HG03442 (cell line): ENCODE results near the gene BIRC7.
"Not testable (repeated sequence)": the region's sequence is repeated elsewhere in the genome, so short reads cannot be mapped to it uniquely, and the experiment has no call there.

Experiments
- ATAC-seq: cut with Tn5 transposase; IDR thresholded peaks from one replicate; pipeline ENCODE4 v1.9.1; 2021; ENCODE audit warnings: mild to moderate bottlenecking, moderate library complexity; ENCODE audit not compliant: unreplicated experiment

The BIRC7 gene

GRCh38 chr20:63246490-63247288, 11.0 kb downstream of the BIRC7 start:
- ATAC-seq = no peak

GRCh38 chr20:63247671-63248228, 12.0 kb downstream of the BIRC7 start:
- ATAC-seq = no peak

- no peak for ATAC-seq
Measured at GRCh38 chr20:63248835-63249591, 13.3 kb downstream of the BIRC7 start.

- no peak for ATAC-seq
Measured at GRCh38 chr20:63249891-63250290, 14.2 kb downstream of the BIRC7 start.

- ATAC-seq = not testable (repeated sequence)
Measured at GRCh38 chr20:63251350-63251749, 15.6 kb downstream of the BIRC7 start.

- ATAC-seq = no peak
Measured at GRCh38 chr20:63252284-63252711, 16.6 kb downstream of the BIRC7 start.

GRCh38 chr20:63253065-63253437, 17.3 kb downstream of the BIRC7 start:
- no peak for ATAC-seq

- ATAC-seq = no peak
Measured at GRCh38 chr20:63253438-63254231, 17.9 kb downstream of the BIRC7 start.

- ATAC-seq = no peak
Measured at GRCh38 chr20:63254232-63254605, 18.5 kb downstream of the BIRC7 start, which contains the start of gene NKAIN4. Gene NKAIN4, minus strand, starts transcription at chr20:63254463. Its CDS starts 13 bp downstream, at chr20:63254450.

GRCh38 chr20:63254606-63255384, 19.1 kb downstream of the BIRC7 start:
- no peak for ATAC-seq

GRCh38 chr20:63255931-63256704, 20.4 kb downstream of the BIRC7 start:
- no peak for ATAC-seq

- no peak for ATAC-seq
Measured at GRCh38 chr20:63256954-63257353, 21.2 kb downstream of the BIRC7 start.

- no peak for ATAC-seq
Measured at GRCh38 chr20:63257629-63258028, 21.9 kb downstream of the BIRC7 start.

- no peak for ATAC-seq
Measured at GRCh38 chr20:63258781-63259180, 23.1 kb downstream of the BIRC7 start.

GRCh38 chr20:63259734-63260460, 24.2 kb downstream of the BIRC7 start:
- no peak for ATAC-seq

- no peak for ATAC-seq
Measured at GRCh38 chr20:63260521-63260920, 24.8 kb downstream of the BIRC7 start.

GRCh38 chr20:63261060-63261794, 25.5 kb downstream of the BIRC7 start:
- ATAC-seq = no peak
